GM19324 (cell line): ENCODE measurements around the gene CXCL11.
"Not testable (repeated sequence)": the region's sequence is repeated elsewhere in the genome, so short reads cannot be mapped to it uniquely, and the experiment has no call there.

Experiments used
- ATAC-seq: cut with Tn5 transposase; IDR thresholded peaks from one replicate; pipeline ENCODE4 v1.9.1; 2021; ENCODE audit warnings: mild to moderate bottlenecking, moderate library complexity; ENCODE audit not compliant: unreplicated experiment, low FRiP score

Gene CXCL11

DNA sequence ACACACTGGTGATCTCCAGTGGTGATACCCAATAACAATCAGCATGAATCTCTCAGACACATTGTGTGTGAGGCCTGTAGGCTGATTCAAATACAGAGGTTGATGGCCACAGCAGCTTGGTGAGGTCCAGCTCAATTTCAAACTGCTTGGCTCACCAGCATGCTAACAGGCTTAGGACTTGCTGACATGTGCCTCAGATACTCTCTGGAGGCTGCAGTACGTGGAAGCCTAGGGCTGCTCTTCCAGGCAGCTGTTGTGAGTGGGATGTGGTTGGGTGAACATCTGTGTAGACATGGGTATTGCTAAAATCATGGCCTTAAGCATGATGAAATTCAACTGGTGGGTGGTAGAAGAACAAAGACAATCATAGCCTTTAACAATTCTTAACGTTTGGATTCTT, 32.8 kb downstream of the CXCL11 start:
- ATAC-seq: no peak

DNA sequence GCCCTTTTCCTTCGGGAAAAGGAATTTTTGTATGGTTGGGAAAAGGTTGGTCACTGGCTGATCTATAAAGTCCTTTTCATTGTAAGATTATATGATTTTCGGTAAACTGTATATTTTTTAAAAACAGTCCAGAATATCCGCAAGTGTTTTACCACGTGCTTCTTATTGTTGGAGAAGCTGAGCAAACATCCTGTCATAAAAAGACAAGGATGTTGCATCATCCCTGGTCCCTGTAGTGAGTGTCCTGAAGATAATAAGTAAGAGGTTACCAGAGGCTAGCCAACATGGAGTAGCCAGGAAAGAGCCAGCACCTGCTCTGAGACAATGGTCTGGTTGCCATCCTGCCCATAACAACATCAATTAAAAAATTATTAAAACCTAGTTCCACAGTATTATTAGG, 33.7 kb downstream of the CXCL11 start:
- no peak for ATAC-seq

DNA sequence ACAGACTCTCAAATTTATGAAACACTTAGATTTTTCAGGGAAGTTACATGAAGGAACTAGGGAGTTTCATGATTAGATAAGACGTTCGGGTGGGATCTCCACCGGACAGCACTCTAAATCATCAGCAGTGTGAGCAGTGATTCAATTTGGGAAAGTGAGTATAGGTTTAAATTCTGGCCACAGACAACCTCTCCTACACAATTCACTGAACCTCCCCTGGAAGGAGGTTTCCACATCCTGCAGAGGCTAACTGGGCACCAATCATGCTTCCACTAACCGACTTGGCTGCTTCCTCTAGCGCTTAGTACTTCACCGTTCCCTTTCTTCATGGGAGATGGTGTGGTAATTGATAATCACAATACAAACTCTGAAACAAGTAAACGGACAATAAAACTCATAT, 34.2 kb downstream of the CXCL11 start:
- ATAC-seq: no peak

- no peak for ATAC-seq
Observed at GRCh38 chr4:76000279-76000678, 35.6 kb downstream of the CXCL11 start.

- not testable (repeated sequence) for ATAC-seq
Observed at GRCh38 chr4:75998525-75999147, 37.2 kb downstream of the CXCL11 start.

- no peak for ATAC-seq
Observed at GRCh38 chr4:75997946-75998345, 37.9 kb downstream of the CXCL11 start.

DNA sequence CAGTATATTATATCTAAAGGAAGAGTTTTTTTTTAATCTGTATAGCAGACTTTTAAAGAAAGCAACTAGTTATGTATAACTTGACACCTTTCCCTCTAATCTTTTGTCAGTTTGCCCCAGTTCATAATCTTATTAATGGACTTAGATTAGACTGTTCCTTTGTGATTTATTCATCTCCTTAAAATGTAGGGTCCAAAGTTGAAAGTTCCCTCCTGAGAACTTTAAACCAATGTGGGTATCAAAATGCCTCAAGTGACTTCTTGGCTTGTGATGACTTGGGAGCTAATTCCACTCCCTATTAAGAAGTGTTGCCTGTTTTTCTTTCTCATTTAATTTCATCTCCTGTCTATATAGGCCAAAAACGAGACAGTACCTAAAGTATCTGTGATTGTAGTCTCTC, 38.8 kb downstream of the CXCL11 start:
- no peak for ATAC-seq

- no peak for ATAC-seq
Observed at GRCh38 chr4:75995727-75996126, 40.1 kb downstream of the CXCL11 start.

- ATAC-seq: no peak
Observed at GRCh38 chr4:75992462-75992861, 43.4 kb downstream of the CXCL11 start.

- no peak for ATAC-seq
Observed at GRCh38 chr4:75989846-75990528, 45.9 kb downstream of the CXCL11 start.

DNA sequence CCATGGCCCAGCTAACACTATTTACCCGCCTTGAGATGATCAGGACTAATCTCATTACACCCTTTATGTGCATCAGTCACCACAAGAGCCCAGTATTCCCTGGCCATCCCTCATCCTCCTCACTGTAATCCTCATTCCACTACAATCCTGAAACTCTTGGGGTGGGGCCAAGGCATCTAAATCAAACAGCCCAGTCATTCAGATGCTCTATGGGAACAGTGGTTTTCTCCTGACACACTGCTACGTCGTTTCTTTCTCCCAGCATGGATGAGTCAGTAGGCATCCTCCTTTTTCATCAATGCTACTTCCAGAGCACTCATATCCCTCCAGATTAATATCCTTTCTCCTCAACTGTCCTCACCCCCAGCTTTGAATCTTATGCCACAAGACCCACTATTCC, 50.8 kb downstream of the CXCL11 start:
- ATAC-seq: no peak
